ELR (cell line): ENCODE data around the gene LANCL1.
"Not testable (repeated sequence)": the region's sequence is repeated elsewhere in the genome, so short reads cannot be mapped to it uniquely, and the experiment has no call there.

Experiments
- DNase-seq: peaks from one replicate; pipeline ENCODE4 v3.0.0-alpha.2; 2015; ENCODE audit warnings: low read depth

Gene LANCL1

GRCh38 chr2:210459407-210459806 is 17.2 kb downstream of the LANCL1 start:
- no peak for DNase-seq

DNA sequence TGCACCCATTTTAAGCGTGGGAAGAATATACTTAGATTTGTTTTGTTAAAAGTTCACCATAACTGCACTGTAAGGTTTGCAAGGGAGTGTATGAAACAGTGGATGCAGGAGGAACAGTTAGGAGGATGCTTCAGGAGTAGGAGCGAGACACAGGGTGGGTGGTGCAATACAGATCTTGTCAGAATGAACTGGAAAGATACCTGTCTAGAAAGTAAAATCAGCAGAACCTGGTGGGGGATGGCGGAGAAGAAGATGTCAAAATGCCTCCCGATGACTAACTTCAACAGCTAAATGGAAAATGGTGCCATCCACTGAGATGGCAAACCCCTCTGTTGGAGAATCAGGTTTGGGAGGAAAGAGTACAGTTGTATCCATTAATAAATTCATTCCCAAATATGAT is 18.2 kb downstream of the LANCL1 start:
- DNase-seq: no peak

DNA sequence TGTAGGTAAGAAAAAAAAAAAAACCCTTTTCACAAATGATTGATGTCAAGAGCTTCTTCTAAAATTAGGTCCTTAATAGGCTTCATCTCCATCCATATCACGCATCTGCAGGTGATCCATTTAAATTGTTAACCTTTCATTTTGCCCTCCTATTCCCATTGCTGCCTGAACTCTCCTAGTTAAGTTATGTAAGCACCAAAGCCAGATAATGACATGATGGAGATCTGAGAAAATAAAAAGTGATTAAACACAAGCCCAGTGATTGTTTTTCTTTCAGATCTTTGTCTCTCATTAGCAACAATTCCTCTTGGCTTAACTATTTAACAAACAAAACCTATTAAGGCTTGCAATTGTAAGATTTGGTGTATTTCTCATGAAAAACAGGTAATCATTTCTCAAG is 20.0 kb downstream of the LANCL1 start:
- DNase-seq: no peak

DNA sequence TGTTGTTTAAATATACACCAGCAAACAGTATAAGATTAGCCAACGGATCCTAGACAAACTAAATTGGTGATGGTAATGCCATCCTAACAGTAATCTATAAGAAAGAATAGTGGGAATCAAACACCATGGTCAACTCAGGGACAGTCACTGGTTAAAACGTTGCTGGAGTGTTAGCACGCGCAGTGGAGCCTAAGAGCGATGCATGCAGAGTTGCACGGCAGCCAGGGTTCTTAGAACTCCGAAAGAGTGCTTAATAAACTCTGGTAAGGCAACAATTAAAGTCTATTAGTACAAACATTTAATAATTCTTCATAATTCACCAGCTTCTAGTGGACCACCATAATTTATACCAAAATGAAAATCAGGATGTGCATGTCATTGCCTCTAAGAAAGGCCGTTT is 22.2 kb downstream of the LANCL1 start:
- no peak for DNase-seq

- no peak for DNase-seq
Observed at GRCh38 chr2:210452194-210452593, 24.4 kb downstream of the LANCL1 start.

- DNase-seq: not testable (repeated sequence)
Observed at GRCh38 chr2:210450942-210451341, 25.6 kb downstream of the LANCL1 start.

- DNase-seq: no peak
Observed at GRCh38 chr2:210445732-210446131, 30.8 kb downstream of the LANCL1 start.

GRCh38 chr2:210445116-210445707 is 31.3 kb downstream of the LANCL1 start:
- DNase-seq: peak; percentile 55

- DNase-seq: no peak
Observed at GRCh38 chr2:210443527-210443926, 33.0 kb downstream of the LANCL1 start.

- DNase-seq: no peak
Observed at GRCh38 chr2:210442878-210443277, 33.7 kb downstream of the LANCL1 start.

DNA sequence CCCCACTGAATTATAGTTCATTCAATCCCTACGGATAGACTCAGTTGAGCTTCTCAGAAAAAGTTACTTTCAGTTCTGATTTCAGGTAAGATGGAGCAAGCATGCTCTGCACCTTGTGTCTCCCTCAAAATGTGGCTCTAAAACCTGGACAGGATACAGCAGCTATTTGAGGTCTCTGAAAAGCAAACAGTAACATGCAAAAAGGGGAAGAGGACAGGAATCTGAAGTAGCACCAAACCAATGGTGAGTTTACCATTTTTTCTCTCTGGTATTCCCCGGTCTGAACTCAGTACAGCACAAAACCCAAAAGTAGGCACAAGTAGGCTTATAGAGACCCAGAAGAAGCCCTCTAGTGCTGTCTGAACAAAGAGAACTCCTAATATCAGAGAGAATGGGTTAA is 34.1 kb downstream of the LANCL1 start:
- no peak for DNase-seq

DNA sequence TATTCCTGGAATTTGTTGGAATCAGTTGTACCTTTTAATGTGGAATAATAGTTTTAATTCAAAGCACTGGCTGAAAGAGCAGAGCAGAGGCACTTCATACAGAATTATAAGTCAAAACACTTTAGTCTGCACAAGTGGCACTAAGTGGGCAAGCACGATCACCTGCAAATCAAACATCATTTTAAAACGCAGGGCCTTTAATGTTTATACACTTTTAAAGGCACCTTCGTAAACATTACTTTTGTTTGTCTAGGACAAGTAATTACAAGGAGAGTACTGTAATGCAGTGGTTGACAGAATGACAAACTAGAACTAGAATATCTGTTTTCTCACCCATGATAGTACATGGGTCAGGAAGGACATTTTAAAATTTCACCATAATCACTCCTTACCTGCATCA is 36.4 kb downstream of the LANCL1 start:
- DNase-seq: no peak

DNA sequence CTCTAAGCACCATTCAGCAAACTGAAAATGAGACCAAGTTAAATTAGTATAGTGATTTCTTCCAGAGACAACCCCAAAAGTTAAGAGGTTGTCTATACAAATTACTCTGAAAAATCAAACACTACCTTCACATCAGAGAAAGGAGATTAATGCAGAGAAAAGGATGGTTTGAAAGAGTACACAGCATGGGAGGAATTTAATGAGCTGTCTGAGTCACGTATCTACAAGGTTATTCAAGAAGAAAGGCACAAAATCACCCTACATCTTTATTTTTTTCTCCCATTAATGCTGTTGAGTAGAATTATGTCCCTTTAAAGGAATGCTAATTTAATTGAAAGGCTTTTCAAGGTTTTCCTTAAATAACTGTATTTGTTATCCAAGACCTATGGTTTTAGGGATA is 41.1 kb downstream of the LANCL1 start:
- DNase-seq: no peak

DNA sequence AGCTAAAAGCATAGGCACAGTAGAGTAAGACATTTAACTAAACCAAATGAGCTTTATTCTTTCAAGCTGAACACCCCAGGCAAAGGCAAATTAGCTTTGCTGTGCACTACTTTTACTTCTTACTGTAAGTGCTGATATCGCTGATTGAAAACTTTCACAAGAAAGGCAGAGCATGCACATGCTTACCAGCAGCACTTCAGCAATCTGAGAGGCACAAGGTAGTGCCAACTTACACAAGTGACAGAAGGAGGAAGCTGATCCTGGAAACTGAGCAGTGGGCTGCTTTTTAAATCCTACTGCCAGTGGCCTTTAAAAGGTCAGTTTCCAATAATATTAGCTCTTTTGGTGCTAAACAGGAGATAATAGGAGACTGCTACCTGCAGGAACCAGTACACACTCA is 43.9 kb downstream of the LANCL1 start:
- no peak for DNase-seq

- DNase-seq: no peak
Observed at GRCh38 chr2:210429403-210430137, 47.0 kb downstream of the LANCL1 start.

- no peak for DNase-seq
Observed at GRCh38 chr2:210428393-210429179, 48.0 kb downstream of the LANCL1 start.

GRCh38 chr2:210427309-210427708 is 49.2 kb downstream of the LANCL1 start:
- DNase-seq: not testable (repeated sequence)

GRCh38 chr2:210422366-210422765 is 54.2 kb downstream of the LANCL1 start:
- DNase-seq: no peak

DNA sequence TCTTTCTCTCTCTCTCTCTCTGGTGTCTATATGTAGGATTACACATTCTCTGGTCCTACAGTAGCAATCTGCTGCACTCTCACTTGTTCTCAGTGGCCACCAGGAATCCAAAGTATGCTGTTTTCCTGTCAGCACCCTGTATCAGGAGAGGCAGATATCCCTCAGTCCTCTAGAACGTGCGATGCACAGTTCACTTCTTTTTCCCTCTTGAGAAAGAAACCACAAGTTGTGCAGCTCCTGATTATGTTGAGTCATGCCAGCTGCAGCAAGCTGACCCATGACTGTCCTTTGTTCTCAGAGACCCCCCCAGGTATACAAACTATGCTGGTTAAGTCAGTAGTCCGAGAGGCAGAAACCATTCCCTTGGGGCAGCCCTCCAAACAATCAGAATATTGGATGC is 54.6 kb downstream of the LANCL1 start:
- DNase-seq: peak; percentile 42

DNA sequence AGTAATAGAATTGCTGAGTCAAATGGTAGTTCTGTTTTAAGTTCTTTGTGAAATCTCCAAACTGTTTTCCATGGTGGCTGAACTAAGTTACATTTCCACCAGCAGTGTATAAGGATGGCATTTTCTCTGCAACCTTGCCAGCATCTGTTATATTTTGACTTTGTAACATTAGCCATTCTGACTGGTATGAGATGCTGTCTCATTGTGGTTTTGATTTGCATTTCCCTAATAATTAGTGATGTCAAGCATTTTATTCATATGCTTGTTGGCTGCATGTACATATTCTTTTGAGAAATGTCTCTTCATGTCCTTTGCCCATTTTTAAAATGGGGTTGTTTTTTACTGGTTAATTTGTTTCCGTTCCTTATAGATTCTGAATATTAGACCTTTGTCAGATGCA is 63.9 kb downstream of the LANCL1 start:
- DNase-seq: no peak

GRCh38 chr2:210410542-210410941 is 66.0 kb downstream of the LANCL1 start:
- no peak for DNase-seq

DNA sequence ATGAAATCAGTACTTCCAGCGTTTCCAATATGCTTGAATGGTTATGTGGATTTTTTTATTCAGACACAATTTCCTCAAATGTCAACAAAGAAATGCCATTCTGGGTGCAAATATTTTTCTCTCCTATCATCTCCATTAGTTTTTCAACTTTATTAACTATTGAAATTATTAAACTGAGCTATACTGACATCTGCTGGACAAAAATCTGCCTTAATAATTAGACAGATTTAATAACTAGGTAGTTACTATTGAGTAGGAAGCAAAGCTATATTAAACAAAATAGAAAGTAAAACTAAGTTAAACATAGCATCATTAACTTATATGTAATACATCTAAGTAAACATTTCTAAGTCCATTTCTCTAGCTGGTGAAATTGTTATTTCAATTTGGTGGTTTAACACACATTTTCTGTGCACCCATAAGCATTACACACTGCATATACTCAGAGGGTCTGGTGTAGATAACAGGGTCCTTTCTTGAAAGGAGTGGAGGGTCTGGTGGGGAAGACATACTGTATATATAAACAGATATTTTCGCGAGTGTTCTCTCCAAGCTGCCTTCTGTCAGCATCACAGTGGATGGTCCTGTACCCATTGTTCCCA is 77.0 kb downstream of the LANCL1 start:
- DNase-seq: peak; percentile 38

DNA sequence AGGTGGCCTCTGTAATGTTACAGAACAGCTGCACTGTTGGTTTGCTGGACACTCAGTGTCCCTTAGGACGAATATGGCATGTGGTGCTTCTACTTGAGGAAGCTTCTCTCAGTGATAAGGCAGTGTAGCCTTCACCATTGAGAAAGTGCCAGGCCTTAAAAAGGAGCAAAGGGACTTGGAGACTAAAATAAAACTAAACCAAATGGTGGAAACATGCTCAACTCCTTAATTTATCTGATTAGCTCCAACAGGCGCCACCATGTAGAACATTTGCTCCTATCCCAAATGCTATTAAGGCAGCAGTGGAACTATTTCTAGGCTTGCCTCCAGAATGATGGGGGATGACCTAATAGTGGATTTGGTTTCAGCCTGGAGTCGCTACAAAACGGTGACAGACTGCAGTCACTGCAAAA is 84.1 kb downstream of the LANCL1 start:
- no peak for DNase-seq
